Kidney tubule cell (primary cell): ENCODE data around the gene FOXJ1.

Source experiments
- DNase-seq: peaks from one replicate; pipeline ENCODE4 v3.0.0-alpha.2; 2018; ENCODE audit warnings: low spot score

The FOXJ1 gene

GRCh38 chr17:76091526-76092286 is 49.3 kb downstream of the FOXJ1 start:
- DNase-seq: no peak

GRCh38 chr17:76090517-76091129 is 50.4 kb downstream of the FOXJ1 start:
- no peak for DNase-seq

- DNase-seq: no peak
These were observed 51.1 kb downstream of the FOXJ1 start for GRCh38 chr17:76089680-76090516.

- no peak for DNase-seq
These were observed 52.0 kb downstream of the FOXJ1 start for GRCh38 chr17:76088868-76089576.

- DNase-seq: no peak
These were observed 52.8 kb downstream of the FOXJ1 start for GRCh38 chr17:76088041-76088867.

GRCh38 chr17:76087531-76087930 is 53.5 kb downstream of the FOXJ1 start:
- no peak for DNase-seq

GRCh38 chr17:76086384-76086783 is 54.7 kb downstream of the FOXJ1 start:
- no peak for DNase-seq
